Measurements from ENCODE around the gene ZFAND2B.

The ZFAND2B gene

GRCh38 chr2:219175486-219175885 is 31.1 kb upstream of the ZFAND2B start:
- no peaks in the 10 kb centered on the region for H3K27me3 ChIP-seq (ENCODE audit: control insufficient read depth in 5 of 5, insufficient read depth in 4 of 5, low read length in 5 of 5)
- peak overlapping the region in 4 of 5 donors; percentile 75 to 92 (median 90) for H3K9ac ChIP-seq (ENCODE audit: low read length in 5 of 5)
- H3K4me1 ChIP-seq (ENCODE audit: control insufficient read depth in 5 of 5, insufficient read depth in 5 of 5, low read length in 5 of 5) = peaks cover 5 to 56% (median 36%) of the 10 kb centered on the region in 5 donors
- H3K4me3 ChIP-seq (ENCODE audit: low read depth in 1 of 5, low read length in 5 of 5) = peak overlapping the region in 2 of 5 donors; percentile 84 to 93
- H3K36me3 ChIP-seq (ENCODE audit: control insufficient read depth in 5 of 5, insufficient read depth in 5 of 5, low read length in 5 of 5) = peaks cover 0 to 48% (median 41%) of the 10 kb centered on the region in 5 donors
- no peaks in the 10 kb centered on the region for H3K9me3 ChIP-seq (ENCODE audit: control insufficient read depth in 5 of 5, low read length in 5 of 5)
- peak overlapping the region; percentile 93 for H3K27ac ChIP-seq (ENCODE audit: low read depth, low read length)

GRCh38 chr2:219175928-219176817 is 30.4 kb upstream of the ZFAND2B start:
- Histone ChIP-seq H3K4me3 (ENCODE audit: low read depth in 1 of 5, low read length in 5 of 5) (peak overlapping the region; percentile 78 to 93 (median 84)), H3K36me3 (ENCODE audit: control insufficient read depth in 5 of 5, insufficient read depth in 5 of 5, low read length in 5 of 5) (peaks cover 0 to 55% (median 48%) of the 10 kb centered on the region in 5 donors), H3K9ac (ENCODE audit: low read length in 5 of 5) (peak overlapping the region; percentile 75 to 92 (median 89)), H3K27me3 (ENCODE audit: control insufficient read depth in 5 of 5, insufficient read depth in 4 of 5, low read length in 5 of 5) (no peaks in the 10 kb centered on the region), H3K9me3 (ENCODE audit: control insufficient read depth in 5 of 5, low read length in 5 of 5) (no peaks in the 10 kb centered on the region), H3K4me1 (ENCODE audit: control insufficient read depth in 5 of 5, insufficient read depth in 5 of 5, low read length in 5 of 5) (peaks cover 5 to 52% (median 36%) of the 10 kb centered on the region in 5 donors), H3K27ac (ENCODE audit: low read depth, low read length) (peak overlapping the region; percentile 93)

DNA sequence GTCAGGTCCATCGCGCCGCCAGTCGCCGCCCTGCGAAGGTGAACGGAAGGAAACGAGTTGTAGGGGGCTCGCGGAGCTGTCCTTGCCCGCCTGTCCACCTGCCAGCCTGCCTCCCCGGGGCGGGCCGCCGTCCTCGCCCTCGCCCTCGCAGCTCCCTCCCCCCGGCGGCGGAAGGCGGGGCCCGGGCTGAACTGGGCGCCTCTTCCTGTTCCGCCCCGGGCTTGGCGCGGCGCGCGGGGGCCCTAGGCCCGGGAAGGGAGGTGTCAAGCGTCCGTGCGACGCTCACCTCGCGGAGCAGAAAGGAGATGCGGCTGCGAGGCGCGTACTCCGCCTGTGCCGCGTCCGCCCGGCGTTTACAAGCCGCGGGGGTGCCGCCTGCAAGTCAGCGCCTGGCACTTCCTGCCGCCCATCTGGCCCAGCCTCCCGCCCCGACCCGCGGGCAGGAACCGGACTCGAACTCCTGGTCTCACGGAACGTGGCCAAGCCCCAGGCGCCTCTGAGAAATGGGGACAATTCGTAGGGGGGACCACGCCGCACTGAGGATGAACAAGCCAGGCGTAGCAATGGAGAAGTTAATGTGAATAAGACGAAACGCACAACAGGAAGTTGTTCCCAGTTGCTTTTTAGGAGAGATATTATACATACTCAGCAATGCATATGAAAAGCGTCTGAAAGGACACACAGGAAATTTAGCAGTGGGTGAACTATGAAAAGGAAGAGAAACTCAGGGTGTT is 29.6 kb upstream of the ZFAND2B start, which contains the start of gene CNPPD1:
Gene CNPPD1, minus strand, starts transcription at position 108 of the 734 bp plus-strand sequence. Its CDS starts 97 bp downstream, at position 11.
- H3K4me3 ChIP-seq (ENCODE audit: low read depth in 1 of 5, low read length in 5 of 5) = peak within 1 kb of the TSS; percentile 78 to 93 (median 84)
- peaks cover 2 to 47% (median 31%) of the 10 kb centered on the region in 5 donors for H3K4me1 ChIP-seq (ENCODE audit: control insufficient read depth in 5 of 5, insufficient read depth in 5 of 5, low read length in 5 of 5)
- H3K27me3 ChIP-seq (ENCODE audit: control insufficient read depth in 5 of 5, insufficient read depth in 4 of 5, low read length in 5 of 5) = no peaks in the 10 kb centered on the region
- peak within 1 kb of the TSS; percentile 93 for H3K27ac ChIP-seq (ENCODE audit: low read depth, low read length)
- peaks cover 0 to 56% (median 55%) of the 10 kb centered on the region in 5 donors for H3K36me3 ChIP-seq (ENCODE audit: control insufficient read depth in 5 of 5, insufficient read depth in 5 of 5, low read length in 5 of 5)
- H3K9ac ChIP-seq (ENCODE audit: low read length in 5 of 5) = peak within 1 kb of the TSS; percentile 88 to 92 (median 91)
- no peaks in the 10 kb centered on the region for H3K9me3 ChIP-seq (ENCODE audit: control insufficient read depth in 5 of 5, low read length in 5 of 5)

- Histone ChIP-seq H3K4me1 (ENCODE audit: control insufficient read depth in 5 of 5, insufficient read depth in 5 of 5, low read length in 5 of 5) (peaks cover 2 to 47% (median 38%) of the 10 kb centered on the region in 5 donors), H3K27me3 (ENCODE audit: control insufficient read depth in 5 of 5, insufficient read depth in 4 of 5, low read length in 5 of 5) (no peaks in the 10 kb centered on the region), H3K27ac (ENCODE audit: low read depth, low read length) (peak within 1 kb of the TSS; percentile 93), H3K9me3 (ENCODE audit: control insufficient read depth in 5 of 5, low read length in 5 of 5) (no peaks in the 10 kb centered on the region), H3K36me3 (ENCODE audit: control insufficient read depth in 5 of 5, insufficient read depth in 5 of 5, low read length in 5 of 5) (peaks cover 0 to 57% (median 56%) of the 10 kb centered on the region in 5 donors), H3K9ac (ENCODE audit: low read length in 5 of 5) (peak within 1 kb of the TSS; percentile 89 to 92 (median 91)), H3K4me3 (ENCODE audit: low read depth in 1 of 5, low read length in 5 of 5) (peak within 1 kb of the TSS; percentile 78 to 97 (median 86))
Observed at GRCh38 chr2:219177552-219178376, 28.8 kb upstream of the ZFAND2B start, which contains the start of gene RETREG2. TSS of gene RETREG2 (plus strand) at chr2:219178275. CDS start at chr2:219178353, 78 bp downstream.

DNA sequence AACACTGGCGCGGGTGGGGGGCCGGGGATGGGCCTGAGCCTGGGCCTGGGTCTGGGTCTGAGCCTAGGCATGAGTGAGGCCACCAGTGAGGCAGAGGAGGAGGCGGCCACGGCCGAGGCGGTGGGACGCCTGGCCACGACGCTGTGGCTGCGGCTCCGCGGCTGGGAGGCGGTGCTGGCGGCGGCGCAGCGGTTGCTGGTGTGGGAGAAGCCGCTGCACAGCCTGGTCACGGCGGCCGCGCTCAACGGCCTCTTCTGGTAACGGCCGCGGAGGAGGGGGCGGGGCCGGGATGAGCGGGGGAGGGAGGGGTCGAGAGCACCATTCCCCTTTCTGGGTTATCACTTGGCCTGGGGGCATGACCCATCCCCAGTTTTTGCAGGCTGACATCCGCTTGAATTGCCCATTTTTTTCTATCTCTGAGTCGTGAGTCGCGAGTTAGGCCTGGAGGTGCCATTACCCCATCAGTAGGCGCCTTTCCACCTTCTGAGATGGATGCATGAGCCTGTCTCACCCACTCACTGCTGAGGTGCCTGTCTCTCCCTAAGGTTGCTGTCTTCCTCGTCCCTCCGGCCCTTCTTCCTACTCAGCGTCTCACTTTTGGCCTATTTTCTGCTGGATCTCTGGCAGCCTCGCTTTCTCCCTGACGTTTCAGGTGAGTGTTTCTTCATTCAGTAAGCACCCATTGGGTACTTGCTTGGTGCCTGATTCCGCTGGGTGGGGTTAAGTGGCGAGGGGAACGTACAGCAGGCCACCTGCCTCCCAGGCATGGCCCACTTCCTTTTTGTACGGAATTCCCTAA is 28.0 kb upstream of the ZFAND2B start:
- peaks cover 2 to 57% (median 56%) of the 10 kb centered on the region in 5 donors for H3K36me3 ChIP-seq (ENCODE audit: control insufficient read depth in 5 of 5, insufficient read depth in 5 of 5, low read length in 5 of 5)
- peaks cover 2 to 49% (median 38%) of the 10 kb centered on the region in 5 donors for H3K4me1 ChIP-seq (ENCODE audit: control insufficient read depth in 5 of 5, insufficient read depth in 5 of 5, low read length in 5 of 5)
- H3K27me3 ChIP-seq (ENCODE audit: control insufficient read depth in 5 of 5, insufficient read depth in 4 of 5, low read length in 5 of 5) = no peaks in the 10 kb centered on the region
- no peaks in the 10 kb centered on the region for H3K9me3 ChIP-seq (ENCODE audit: control insufficient read depth in 5 of 5, low read length in 5 of 5)
- H3K9ac ChIP-seq (ENCODE audit: low read length in 5 of 5) = peak overlapping the region; percentile 41 to 89 (median 88)
- peak overlapping the region; percentile 93 for H3K27ac ChIP-seq (ENCODE audit: low read depth, low read length)
- peak overlapping the region; percentile 67 to 97 (median 86) for H3K4me3 ChIP-seq (ENCODE audit: low read depth in 1 of 5, low read length in 5 of 5)

DNA sequence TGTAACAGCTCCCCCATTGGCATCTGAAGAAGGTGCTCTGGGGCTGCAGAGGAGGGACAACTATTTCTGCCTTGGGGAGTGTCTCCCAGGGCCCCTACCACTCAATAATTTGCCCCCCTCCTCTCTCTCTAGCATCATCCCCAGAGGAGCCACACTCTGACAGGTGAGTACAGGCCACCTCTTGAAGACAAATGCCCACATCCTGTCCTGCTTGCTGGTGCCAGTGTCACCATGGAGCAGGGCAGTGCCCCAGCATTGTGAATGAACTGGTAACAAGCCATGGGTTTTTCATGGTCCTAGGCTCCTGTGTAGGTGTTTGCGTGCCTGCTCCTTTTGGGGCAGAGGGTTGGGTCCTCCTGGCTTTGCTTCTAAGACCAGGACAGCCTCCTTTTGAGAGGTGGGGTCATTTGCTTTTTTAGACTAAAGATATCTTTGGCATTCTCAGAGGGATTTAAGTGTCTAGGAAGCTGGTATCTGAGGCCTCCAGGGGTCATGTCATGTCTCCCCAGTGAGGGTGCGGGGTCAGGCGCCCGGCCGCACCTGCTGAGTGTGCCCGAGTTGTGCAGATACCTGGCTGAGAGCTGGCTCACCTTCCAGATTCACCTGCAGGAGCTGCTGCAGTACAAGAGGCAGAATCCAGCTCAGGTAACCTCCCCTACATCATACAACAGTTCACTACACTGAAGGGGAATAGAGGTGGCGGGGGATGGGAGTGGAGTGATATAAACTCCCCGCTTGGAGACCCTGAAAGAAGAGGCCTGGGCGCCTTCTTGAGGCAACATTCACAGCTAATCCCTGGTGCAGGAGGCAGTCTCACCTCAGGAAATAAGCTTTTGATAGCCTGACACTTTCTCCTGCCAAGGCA is 26.7 kb upstream of the ZFAND2B start:
- Histone ChIP-seq H3K9me3 (ENCODE audit: control insufficient read depth in 5 of 5, low read length in 5 of 5) (no peaks in the 10 kb centered on the region), H3K4me1 (ENCODE audit: control insufficient read depth in 5 of 5, insufficient read depth in 5 of 5, low read length in 5 of 5) (peaks cover 2 to 45% (median 38%) of the 10 kb centered on the region in 5 donors), H3K27me3 (ENCODE audit: control insufficient read depth in 5 of 5, insufficient read depth in 4 of 5, low read length in 5 of 5) (no peaks in the 10 kb centered on the region), H3K36me3 (ENCODE audit: control insufficient read depth in 5 of 5, insufficient read depth in 5 of 5, low read length in 5 of 5) (peaks cover 12 to 54% (median 52%) of the 10 kb centered on the region in 5 donors), H3K27ac (ENCODE audit: low read depth, low read length) (no peak overlapping the region), H3K4me3 (ENCODE audit: low read depth in 1 of 5, low read length in 5 of 5) (no peak overlapping the region), H3K9ac (ENCODE audit: low read length in 5 of 5) (peak overlapping the region in 3 of 5 donors; percentile 9 to 89 (median 28))

GRCh38 chr2:219180961-219181360 is 25.6 kb upstream of the ZFAND2B start:
- Histone ChIP-seq H3K4me1 (ENCODE audit: control insufficient read depth in 5 of 5, insufficient read depth in 5 of 5, low read length in 5 of 5) (peaks cover 2 to 36% (median 32%) of the 10 kb centered on the region in 5 donors), H3K27me3 (ENCODE audit: control insufficient read depth in 5 of 5, insufficient read depth in 4 of 5, low read length in 5 of 5) (no peaks in the 10 kb centered on the region), H3K9ac (ENCODE audit: low read length in 5 of 5) (no peak overlapping the region), H3K27ac (ENCODE audit: low read depth, low read length) (no peak overlapping the region), H3K36me3 (ENCODE audit: control insufficient read depth in 5 of 5, insufficient read depth in 5 of 5, low read length in 5 of 5) (peaks cover 12 to 58% (median 54%) of the 10 kb centered on the region in 5 donors), H3K4me3 (ENCODE audit: low read depth in 1 of 5, low read length in 5 of 5) (no peak overlapping the region), H3K9me3 (ENCODE audit: control insufficient read depth in 5 of 5, low read length in 5 of 5) (no peaks in the 10 kb centered on the region)

- peaks cover 12 to 58% (median 54%) of the 10 kb centered on the region in 5 donors for H3K36me3 ChIP-seq (ENCODE audit: control insufficient read depth in 5 of 5, insufficient read depth in 5 of 5, low read length in 5 of 5)
- no peak overlapping the region for H3K4me3 ChIP-seq (ENCODE audit: low read depth in 1 of 5, low read length in 5 of 5)
- H3K27ac ChIP-seq (ENCODE audit: low read depth, low read length) = no peak overlapping the region
- no peak overlapping the region for H3K9ac ChIP-seq (ENCODE audit: low read length in 5 of 5)
- no peaks in the 10 kb centered on the region for H3K27me3 ChIP-seq (ENCODE audit: control insufficient read depth in 5 of 5, insufficient read depth in 4 of 5, low read length in 5 of 5)
- H3K9me3 ChIP-seq (ENCODE audit: control insufficient read depth in 5 of 5, low read length in 5 of 5) = no peaks in the 10 kb centered on the region
- peaks cover 2 to 32% (median 26%) of the 10 kb centered on the region in 5 donors for H3K4me1 ChIP-seq (ENCODE audit: control insufficient read depth in 5 of 5, insufficient read depth in 5 of 5, low read length in 5 of 5)
Observed at GRCh38 chr2:219181531-219181930, 25.1 kb upstream of the ZFAND2B start.

All from subcutaneous abdominal adipose tissue (tissue), 5 donors.